AG04450 (cell line): ENCODE results near the gene KDM2B. TPM values are rescaled to one million over a fixed set of nuclear protein-coding genes. Genes with fewer than 3 reads are reported as not detected.

Experiments
- CTCF ChIA-PET: fragments of 300-600, 350-600 bp; formaldehyde crosslinking; extraction: SDS; loops from one replicate; lab custom pipeline; 2022; ENCODE audit warnings: antibody characterized with exemption, inconsistent platforms; lab: Charles Lee
- POLR2A ChIA-PET: fragments of 350-600 bp; formaldehyde crosslinking; extraction: SDS; loops from one replicate; lab custom pipeline; 2021; ENCODE audit warnings: antibody characterized with exemption, inconsistent platforms; lab: Yijun Ruan, JAX
- DNase-seq: peaks from one replicate; pipeline ENCODE4 v3.0.0-alpha.2; 2011; ENCODE audit warnings: low read depth, low spot score
- H3K27ac ChIP-seq: one replicate; pipeline ENCODE4 v1.5.1; 2012; ENCODE audit warnings: low read depth, low read length, control low read depth
- H3K27me3 ChIP-seq: one replicate; pipeline ENCODE4 v1.6.0; 2012; ENCODE audit warnings: low read length; ENCODE audit not compliant: control insufficient read depth, insufficient read depth
- H3K4me3 ChIP-seq: 2 replicates; pipeline ENCODE4 v1.5.1; 2011; ENCODE audit warnings: mild to moderate bottlenecking, low read depth, low read length, control low read depth
- H3K9me3 ChIP-seq: 2 replicates; pipeline ENCODE4 v1.5.1; 2012; ENCODE audit warnings: low read length; ENCODE audit not compliant: control insufficient read depth, insufficient read depth
- polyA plus RNA-seq: library from polyadenylated mRNA; depleted of rRNA; stranded (reverse); fragments of >200 nt; gene quantifications from 2 replicates; pipeline ENCODE4 v1.2.3, GENCODE V29; 2011
- TF ChIP-seq, protein P1 (sequence below): IDR thresholded peaks from 2 replicates; pipeline ENCODE4 v1.5.1; 2011; ENCODE audit warnings: low read depth, low read length, control low read depth, inconsistent platforms

The KDM2B gene
- polyA plus RNA-seq, 1 experiment, result 12.9 TPM

DNA sequence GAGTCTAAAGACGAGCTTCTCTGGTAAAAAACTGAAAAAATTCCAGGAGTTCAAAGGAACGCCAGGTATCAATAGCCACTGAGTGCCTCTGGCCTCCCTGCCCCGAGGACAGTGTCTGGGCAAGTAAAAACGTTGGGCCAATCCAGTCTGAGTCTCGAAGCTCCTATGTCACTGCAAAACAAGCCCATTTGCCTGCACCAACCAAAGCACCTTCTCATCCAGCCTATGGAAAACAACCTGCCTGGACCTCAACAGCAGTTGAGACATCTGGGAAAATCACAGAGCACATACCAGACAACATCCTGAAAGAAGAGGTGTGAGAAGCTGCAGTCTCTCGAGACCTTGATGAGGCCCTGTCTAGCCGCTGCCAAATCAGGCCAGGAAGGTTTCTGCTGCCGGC, 124.3 kb downstream of the KDM2B start:
- H3K4me3 ChIP-seq, result no peak overlapping the region
- ChIA-PET CTCF (interaction anchor here (3.7 kb wide), 1 partner anchor 14 kb away, joined by 16 read pairs; no protein-coding TSS in a partner anchor), POLR2A (no interaction called here)
- no peaks in the 10 kb centered on the region; the same call in 1 of the 2 replicates for H3K9me3 ChIP-seq
- H3K27ac ChIP-seq, result no peak overlapping the region
- H3K27me3 ChIP-seq, result no peaks in the 10 kb centered on the region
- no peak for DNase-seq
- TF ChIP-seq, protein P1, sequence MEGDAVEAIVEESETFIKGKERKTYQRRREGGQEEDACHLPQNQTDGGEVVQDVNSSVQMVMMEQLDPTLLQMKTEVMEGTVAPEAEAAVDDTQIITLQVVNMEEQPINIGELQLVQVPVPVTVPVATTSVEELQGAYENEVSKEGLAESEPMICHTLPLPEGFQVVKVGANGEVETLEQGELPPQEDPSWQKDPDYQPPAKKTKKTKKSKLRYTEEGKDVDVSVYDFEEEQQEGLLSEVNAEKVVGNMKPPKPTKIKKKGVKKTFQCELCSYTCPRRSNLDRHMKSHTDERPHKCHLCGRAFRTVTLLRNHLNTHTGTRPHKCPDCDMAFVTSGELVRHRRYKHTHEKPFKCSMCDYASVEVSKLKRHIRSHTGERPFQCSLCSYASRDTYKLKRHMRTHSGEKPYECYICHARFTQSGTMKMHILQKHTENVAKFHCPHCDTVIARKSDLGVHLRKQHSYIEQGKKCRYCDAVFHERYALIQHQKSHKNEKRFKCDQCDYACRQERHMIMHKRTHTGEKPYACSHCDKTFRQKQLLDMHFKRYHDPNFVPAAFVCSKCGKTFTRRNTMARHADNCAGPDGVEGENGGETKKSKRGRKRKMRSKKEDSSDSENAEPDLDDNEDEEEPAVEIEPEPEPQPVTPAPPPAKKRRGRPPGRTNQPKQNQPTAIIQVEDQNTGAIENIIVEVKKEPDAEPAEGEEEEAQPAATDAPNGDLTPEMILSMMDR, result no peak

DNA sequence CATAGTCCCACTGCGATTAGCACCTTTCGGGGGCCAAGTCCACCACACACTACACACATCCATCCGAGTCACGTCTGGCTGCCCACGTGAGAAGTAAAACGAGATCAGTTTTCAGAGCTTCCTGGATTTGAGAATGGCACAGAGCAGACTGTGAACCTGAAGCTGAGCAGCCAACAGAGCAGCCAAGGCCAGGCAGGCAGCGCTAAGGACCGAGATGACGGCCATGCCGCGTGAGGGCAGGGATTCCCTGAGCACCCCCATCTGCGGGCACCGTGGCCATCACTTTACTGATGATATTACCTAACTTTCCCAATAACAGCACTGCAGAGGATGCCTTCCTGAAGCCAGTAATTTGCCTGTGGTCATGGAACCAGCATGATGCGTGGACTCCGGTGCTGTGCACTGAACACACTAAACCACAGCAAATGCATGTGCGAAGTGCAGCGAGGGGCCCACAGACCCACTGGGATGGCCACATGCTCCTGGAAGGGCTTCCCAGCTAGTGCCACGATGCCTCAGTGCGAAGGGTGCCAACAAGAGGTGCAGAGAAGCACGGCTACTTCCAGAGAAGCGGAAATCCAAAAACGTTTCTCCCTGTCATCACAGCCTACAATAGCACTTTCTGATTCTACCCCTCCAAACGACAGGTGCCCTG, 124.9 kb downstream of the KDM2B start:
- CTCF ChIA-PET, result interaction anchor here (3.7 kb wide), 1 partner anchor 13 kb away, joined by 16 read pairs; no protein-coding TSS in a partner anchor
- TF ChIP-seq, protein P1, result no peak
- H3K4me3 ChIP-seq, result no peak overlapping the region
- POLR2A ChIA-PET, result no interaction called here
- DNase-seq, result no peak
- no peak overlapping the region for H3K27ac ChIP-seq
- no peaks in the 10 kb centered on the region for H3K27me3 ChIP-seq
- H3K9me3 ChIP-seq, result no peaks in the 10 kb centered on the region; the same call in 1 of the 2 replicates

DNA sequence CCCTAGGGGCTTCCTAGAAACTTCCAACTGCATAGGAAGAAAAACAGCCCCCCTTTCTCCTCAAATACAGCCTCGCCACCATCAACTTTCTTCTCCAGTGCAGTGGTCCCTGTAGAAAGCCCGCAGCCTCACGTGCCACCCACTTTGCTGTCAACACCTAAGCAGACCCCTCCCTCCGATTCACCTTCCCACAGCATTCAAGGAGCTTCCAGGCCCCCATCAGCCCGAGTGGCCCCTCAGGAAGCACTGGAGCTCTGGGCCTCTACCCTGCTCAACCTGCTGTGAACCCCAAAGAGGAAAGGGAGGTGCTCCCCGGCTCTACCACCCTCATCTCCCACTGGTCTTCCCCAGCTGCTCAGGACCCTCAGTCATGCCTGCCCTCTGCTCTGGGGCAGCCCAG, 125.9 kb downstream of the KDM2B start:
- H3K27me3 ChIP-seq, result no peaks in the 10 kb centered on the region
- H3K9me3 ChIP-seq, result no peaks in the 10 kb centered on the region; the same call in 1 of the 2 replicates
- no peak overlapping the region for H3K4me3 ChIP-seq
- TF ChIP-seq, protein P1, result no peak
- POLR2A ChIA-PET, result no interaction called here
- no peak for DNase-seq
- no peak overlapping the region for H3K27ac ChIP-seq
- CTCF ChIA-PET, result interaction anchor here (1.3 to 3.7 kb wide), 2 partner anchors 12 to 120 kb away, joined by 7 to 16 read pairs; no protein-coding TSS in a partner anchor

DNA sequence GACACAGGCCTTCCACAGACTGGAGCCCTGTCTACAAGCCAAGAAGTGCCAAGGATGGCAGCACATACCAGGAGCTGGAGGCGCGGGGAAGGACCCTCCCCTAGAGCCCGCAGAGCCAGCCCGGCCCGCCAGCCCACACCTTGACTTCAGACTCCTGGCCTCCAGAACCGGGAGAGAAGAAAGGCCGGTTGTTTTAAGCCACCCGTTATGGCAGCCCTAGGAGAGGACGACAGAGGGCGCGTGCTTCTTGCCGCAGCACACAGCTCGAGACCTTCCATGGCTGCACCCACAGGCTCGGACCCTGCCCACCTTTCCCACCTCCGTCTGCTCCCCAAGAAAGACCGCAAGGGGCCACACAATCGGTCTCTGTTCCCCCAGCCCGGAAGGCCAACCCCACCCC, 127.2 kb downstream of the KDM2B start:
- TF ChIP-seq, protein P1, result no peak
- ChIA-PET POLR2A (no interaction called here), CTCF (interaction anchor here (0.6 to 1.3 kb wide), 2 partner anchors 29 to 119 kb away, joined by 5 to 7 read pairs; no protein-coding TSS in a partner anchor)

DNA sequence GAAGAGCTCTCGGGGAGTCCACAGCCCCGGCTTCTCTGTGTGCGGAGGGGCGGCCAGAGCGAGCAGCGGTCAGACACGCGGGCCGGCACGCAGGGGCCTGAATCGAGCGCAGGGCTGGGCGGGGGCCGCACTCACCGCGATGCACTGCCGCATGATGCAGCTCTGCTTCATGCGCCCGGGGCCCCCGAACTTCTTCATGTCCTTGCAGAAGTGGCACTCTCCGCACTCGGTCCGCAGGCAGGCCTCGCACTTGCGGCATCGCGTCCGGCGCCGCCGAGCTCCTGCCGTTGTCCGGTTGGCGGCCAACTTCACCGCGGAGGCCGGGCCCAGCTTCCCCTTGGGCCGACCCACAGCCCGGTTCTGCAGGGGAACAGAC, 127.8 kb downstream of the KDM2B start:
- H3K27ac ChIP-seq, result no peak overlapping the region

More for the DNA sequence above, 127.2 kb downstream of the KDM2B start:
- H3K9me3 ChIP-seq, result no peaks in the 10 kb centered on the region
- H3K27ac ChIP-seq, result no peak overlapping the region
- no peaks in the 10 kb centered on the region for H3K27me3 ChIP-seq
- H3K4me3 ChIP-seq, result no peak overlapping the region
- no peak for DNase-seq

More for the DNA sequence above, 127.8 kb downstream of the KDM2B start:
- no peaks in the 10 kb centered on the region for H3K27me3 ChIP-seq
- no peaks in the 10 kb centered on the region for H3K9me3 ChIP-seq
- POLR2A ChIA-PET, result no interaction called here
- H3K4me3 ChIP-seq, result no peak overlapping the region
- CTCF ChIA-PET, result interaction anchor here (0.6 to 1.4 kb wide), 2 partner anchors 10 to 29 kb away, joined by 3 to 5 read pairs; no protein-coding TSS in a partner anchor
- no peak for DNase-seq
- TF ChIP-seq, protein P1, result no peak
